HuH-7 (cell line): Measurements from ENCODE around the gene SLC12A8.

Experiments
- DNase-seq: peaks from one replicate; pipeline ENCODE4 v3.0.0; 2011; ENCODE audit warnings: low spot score

SLC12A8 gene

GRCh38 chr3:125213946-125214542, 1.5 kb upstream of the SLC12A8 start:
- DNase-seq, result no peak

- no peak for DNase-seq
These were observed 812 bp upstream of the SLC12A8 start for GRCh38 chr3:125213364-125213755.

GRCh38 chr3:125212091-125212508, 448 bp downstream of the SLC12A8 start:
- peak; percentile 57 for DNase-seq

- no peak for DNase-seq
These were observed 941 bp downstream of the SLC12A8 start for GRCh38 chr3:125211523-125212090.

GRCh38 chr3:125207949-125208568, 4.5 kb downstream of the SLC12A8 start:
- no peak for DNase-seq

GRCh38 chr3:125207507-125207906, 5.0 kb downstream of the SLC12A8 start:
- DNase-seq, result no peak

GRCh38 chr3:125206934-125207333, 5.6 kb downstream of the SLC12A8 start:
- no peak for DNase-seq

GRCh38 chr3:125203731-125204130, 8.8 kb downstream of the SLC12A8 start:
- no peak for DNase-seq

- no peak for DNase-seq
These were observed 10.4 kb downstream of the SLC12A8 start for GRCh38 chr3:125202197-125202596.

- DNase-seq, result no peak
These were observed 11.8 kb downstream of the SLC12A8 start for GRCh38 chr3:125200731-125201139.

GRCh38 chr3:125194849-125195601, 17.5 kb downstream of the SLC12A8 start:
- DNase-seq, result no peak

GRCh38 chr3:125194061-125194848, 18.3 kb downstream of the SLC12A8 start:
- DNase-seq, result no peak

GRCh38 chr3:125192190-125193035, 20.1 kb downstream of the SLC12A8 start:
- DNase-seq, result no peak

- no peak for DNase-seq
These were observed 20.8 kb downstream of the SLC12A8 start for GRCh38 chr3:125191730-125192129.

GRCh38 chr3:125191256-125191655, 21.3 kb downstream of the SLC12A8 start:
- DNase-seq, result no peak

GRCh38 chr3:125190786-125191185, 21.8 kb downstream of the SLC12A8 start:
- DNase-seq, result no peak

GRCh38 chr3:125189378-125190165, 23.0 kb downstream of the SLC12A8 start:
- DNase-seq, result no peak

- DNase-seq, result no peak
These were observed 23.6 kb downstream of the SLC12A8 start for GRCh38 chr3:125188955-125189354.

GRCh38 chr3:125187599-125187910, 25.0 kb downstream of the SLC12A8 start:
- DNase-seq, result no peak

- no peak for DNase-seq
These were observed 25.5 kb downstream of the SLC12A8 start for GRCh38 chr3:125186800-125187598.
